GM19240 (cell line): ENCODE results near the gene TMEM190.
A peak's percentile ranks its signal among the peaks of the same experiment; 100 is the strongest.
"Not testable (repeated sequence)": the region's sequence is repeated elsewhere in the genome, so short reads cannot be mapped to it uniquely, and the experiment has no call there.

Experiments
- DNase-seq: peaks from one replicate; pipeline ENCODE4 v3.0.0; 2011; ENCODE audit warnings: low spot score; ENCODE audit not compliant: insufficient read length

The TMEM190 gene

GRCh38 chr19:55376241-55376933 is at the start of gene TMEM190:
TMEM190 (plus strand) TSS chr19:55376826; CDS start chr19:55376854, 28 bp downstream.
- no peak for DNase-seq

GRCh38 chr19:55328774-55329318 is 47.8 kb upstream of the TMEM190 start:
- not testable (repeated sequence) for DNase-seq

- not testable (repeated sequence) for DNase-seq
Measured at GRCh38 chr19:55329791-55330190, 46.8 kb upstream of the TMEM190 start.

GRCh38 chr19:55333870-55334269 is 42.8 kb upstream of the TMEM190 start:
- no peak for DNase-seq

GRCh38 chr19:55336101-55336500 is 40.5 kb upstream of the TMEM190 start:
- DNase-seq, result no peak

GRCh38 chr19:55339105-55339888 is 37.3 kb upstream of the TMEM190 start, which contains the start of gene KMT5C:
KMT5C (plus strand) TSS chr19:55339876; CDS start chr19:55341937, 2,061 bp downstream.
- peak; percentile 99 for DNase-seq

- DNase-seq, result no peak
Measured at GRCh38 chr19:55339889-55340783, 36.5 kb upstream of the TMEM190 start.

GRCh38 chr19:55340784-55341147 is 35.9 kb upstream of the TMEM190 start:
- DNase-seq, result no peak

- peak; percentile 93 for DNase-seq
Measured at GRCh38 chr19:55341171-55341588, 35.4 kb upstream of the TMEM190 start.

GRCh38 chr19:55341595-55342531 is 34.8 kb upstream of the TMEM190 start:
- no peak for DNase-seq

GRCh38 chr19:55344444-55344843 is 32.2 kb upstream of the TMEM190 start:
- DNase-seq, result no peak

- DNase-seq, result no peak
Measured at GRCh38 chr19:55345101-55345817, 31.4 kb upstream of the TMEM190 start.

- no peak for DNase-seq
Measured at GRCh38 chr19:55345818-55346724, 30.6 kb upstream of the TMEM190 start.

GRCh38 chr19:55346725-55347441 is 29.7 kb upstream of the TMEM190 start:
- no peak for DNase-seq

- no peak for DNase-seq
Measured at GRCh38 chr19:55347442-55348009, 29.1 kb upstream of the TMEM190 start.

GRCh38 chr19:55348317-55349034 is 28.1 kb upstream of the TMEM190 start:
- DNase-seq, result no peak
